Stromal cell of bone marrow (primary cell): ENCODE results near the gene SYT2.

ENCODE experiments used
- DNase-seq: peaks from one replicate; pipeline ENCODE4 v3.0.0-alpha.2; 2012; ENCODE audit warnings: low read depth

The SYT2 gene

GRCh38 chr1:202679406-202680177 is 30.7 kb downstream of the SYT2 start:
- DNase-seq, result no peak

- DNase-seq, result no peak
Observed at GRCh38 chr1:202677433-202677832, 32.8 kb downstream of the SYT2 start.

GRCh38 chr1:202673531-202673930 is 36.7 kb downstream of the SYT2 start:
- DNase-seq, result no peak

- DNase-seq, result no peak
Observed at GRCh38 chr1:202671399-202671798, 38.9 kb downstream of the SYT2 start.

GRCh38 chr1:202665417-202665816 is 44.8 kb downstream of the SYT2 start:
- no peak for DNase-seq

- no peak for DNase-seq
Observed at GRCh38 chr1:202664083-202664482, 46.2 kb downstream of the SYT2 start.

- DNase-seq, result no peak
Observed at GRCh38 chr1:202663131-202663530, 47.1 kb downstream of the SYT2 start.

GRCh38 chr1:202662081-202662480 is 48.2 kb downstream of the SYT2 start:
- no peak for DNase-seq

GRCh38 chr1:202661136-202661845 is 49.0 kb downstream of the SYT2 start:
- DNase-seq, result no peak

- no peak for DNase-seq
Observed at GRCh38 chr1:202659974-202660373, 50.3 kb downstream of the SYT2 start.

GRCh38 chr1:202659541-202659940 is 50.7 kb downstream of the SYT2 start:
- no peak for DNase-seq

- DNase-seq, result no peak
Observed at GRCh38 chr1:202658769-202659168, 51.5 kb downstream of the SYT2 start.

GRCh38 chr1:202658251-202658759 is 51.9 kb downstream of the SYT2 start:
- DNase-seq, result no peak

GRCh38 chr1:202656951-202657646 is 53.2 kb downstream of the SYT2 start:
- peak; percentile 4 for DNase-seq

GRCh38 chr1:202656057-202656456 is 54.2 kb downstream of the SYT2 start:
- DNase-seq, result no peak

GRCh38 chr1:202654079-202654478 is 56.2 kb downstream of the SYT2 start:
- DNase-seq, result no peak

GRCh38 chr1:202649553-202650392 is 60.5 kb downstream of the SYT2 start:
- no peak for DNase-seq

GRCh38 chr1:202648605-202649226 is 61.5 kb downstream of the SYT2 start:
- DNase-seq, result no peak

GRCh38 chr1:202645097-202645476 is 65.2 kb downstream of the SYT2 start:
- no peak for DNase-seq

GRCh38 chr1:202644219-202645096 is 65.8 kb downstream of the SYT2 start:
- DNase-seq, result no peak
